Heart left ventricle (tissue), 16 donors: ENCODE measurements around the gene TEN1. TPM values are rescaled to one million over a fixed set of nuclear protein-coding genes. Genes with fewer than 3 reads are reported as not detected.

ENCODE experiments used
- ATAC-seq, 4 donors: fragments of 200-7000 bp; cut with Tn5 transposase; one replicate each; pipeline ENCODE4 v1.9.1; 2020 to 2022; ENCODE audit warnings: moderate library complexity in 4 of 4, mild to moderate bottlenecking in 3 of 4, moderate number of reproducible peaks in 1 of 4
- DNase-seq, 5 donors: peaks; one replicate each; pipeline ENCODE4 v3.0.0-alpha.2; 2020
- H3K27ac ChIP-seq, 12 donors: fragments of 200-600 bp; sonication (generic) in 4 of 12; one replicate each; pipeline versions ENCODE4 v1.5.0 to v1.8.0; 2016 to 2022; ENCODE audit warnings: mild to moderate bottlenecking in 2 of 12
- H3K27me3 ChIP-seq, 9 donors: fragments of 200-600 bp; sonication (generic) in 2 of 9; one replicate each; pipeline versions ENCODE4 v1.5.1 to v1.8.0; 2016 to 2022; ENCODE audit warnings: mild to moderate bottlenecking in 3 of 9
- H3K36me3 ChIP-seq, 9 donors: fragments of 200-600 bp; sonication (generic) in 2 of 9; one replicate each; pipeline versions ENCODE4 v1.5.0 to v1.8.0; 2018 to 2022; ENCODE audit warnings: mild to moderate bottlenecking in 2 of 9
- H3K4me1 ChIP-seq, 12 donors: fragments of 200-600 bp; sonication (generic) in 4 of 12; one replicate each; pipeline versions ENCODE4 v1.5.0 to v1.8.0; 2016 to 2022; ENCODE audit warnings: mild to moderate bottlenecking in 3 of 12
- H3K4me3 ChIP-seq, 12 donors: fragments of 200-600 bp; sonication (generic) in 4 of 12; one replicate each; pipeline versions ENCODE4 v1.5.0 to v1.8.0; 2017 to 2022; ENCODE audit warnings: mild to moderate bottlenecking in 9 of 12, moderate library complexity in 4 of 12
- H3K9me3 ChIP-seq, 12 donors: fragments of 200-600 bp; sonication (generic) in 4 of 12; one replicate each; pipeline versions ENCODE4 v1.5.0 to v1.8.0; 2016 to 2022; ENCODE audit warnings: mild to moderate bottlenecking in 1 of 12
- POLR2A ChIP-seq, 2 donors: fragments of 450-650 bp; IDR thresholded peaks; one replicate each; pipeline ENCODE4 v1.6.1; 2017; ENCODE audit warnings: antibody characterized with exemption in 2 of 2, mild to moderate bottlenecking in 2 of 2, moderate library complexity in 2 of 2
- WGBS, 4 donors: extraction: QIAGEN DNeasy Blood & Tissue Kit in 2 of 4; methylation state at CpG; one replicate each; pipeline versions ENCODE4 v1.1.5 to v1.1.7; 2013 to 2018; 5-methylcytosine and 5-hydroxymethylcytosine counted together
- intact Hi-C, 10 donors: fragments of 100-400 bp; cut with DNase I; formaldehyde crosslinking; loops; one replicate each; pipeline versions ENCODE4 v1.11.1 to v1.14.2; 2022
- polyA plus RNA-seq, 2 donors: library from polyadenylated mRNA; stranded (reverse); fragments of 200-250 nt; gene quantifications; one replicate each; pipeline ENCODE4 v1.2.3, GENCODE V29; 2013
- total RNA-seq, 9 donors: library from RNA; depleted of rRNA in 2 of 9; stranded (reverse); fragments of >200 nt in 2 of 9; fragmentation: NEBNext Ultra II Directional in 3 of 9; extraction: Animal tissue kit (Norgen Biotek cat#: 25700) in 3 of 9; gene quantifications; one replicate each; pipeline versions ENCODE4 v1.1.0 to v1.2.4, GENCODE V29; 2016 to 2023
- TF ChIP-seq, protein P1 (sequence below), 12 donors: fragments of 200-600 bp; sonication (generic) in 4 of 12; IDR thresholded peaks; one replicate each; pipeline versions ENCODE4 v1.5.0 to v1.8.0; 2018 to 2022; ENCODE audit warnings: antibody characterized with exemption in 12 of 12, mild to moderate bottlenecking in 5 of 12
- donor health status: ischemic (EF 13 %, LVEDD 7.1; RV severe dilation, severe dysfunction).
- donor health status: healthy with polysubstance abuse.
- donor health status: DM: no; HTN: yes; CAD: no.
- donor health status: DM: no; HTN: no; CAD: no.
- donor health status: ischemic (EF 25% LVEDD 6.9; RV normal size, moderate dysfunction).
- donor health status: ischemic (EF 25% LVEDD 5.7; RV mildly dilated, moderate dysfunction).
- donor health status: healthy.
- donor health status: DM: yes; HTN: yes; CAD: no.
- donor health status: ischemic (EF 35%, LVEDD 5.7; RV mildly dilated, moderate dysfunction).
- donor health status: nonischemic (EF 11% LVEDD 7.7; RV severe dilation, severe dysfunction).
- donor health status: DM: yes; HTN: yes; CAD: no.
- donor health status: PGD.
- donor health status: ischemic (EF 29% LVEDD 5.4; RV normal size, mild dysfunction).
- donor health status: nonischemic (EF 23%, LVEDD 6.1; RV moderate dilation, normal function).

The TEN1 gene
- total and polyA plus RNA-seq, 11 donors = 3.3 to 22.1 (median 8.7) TPM

DNA sequence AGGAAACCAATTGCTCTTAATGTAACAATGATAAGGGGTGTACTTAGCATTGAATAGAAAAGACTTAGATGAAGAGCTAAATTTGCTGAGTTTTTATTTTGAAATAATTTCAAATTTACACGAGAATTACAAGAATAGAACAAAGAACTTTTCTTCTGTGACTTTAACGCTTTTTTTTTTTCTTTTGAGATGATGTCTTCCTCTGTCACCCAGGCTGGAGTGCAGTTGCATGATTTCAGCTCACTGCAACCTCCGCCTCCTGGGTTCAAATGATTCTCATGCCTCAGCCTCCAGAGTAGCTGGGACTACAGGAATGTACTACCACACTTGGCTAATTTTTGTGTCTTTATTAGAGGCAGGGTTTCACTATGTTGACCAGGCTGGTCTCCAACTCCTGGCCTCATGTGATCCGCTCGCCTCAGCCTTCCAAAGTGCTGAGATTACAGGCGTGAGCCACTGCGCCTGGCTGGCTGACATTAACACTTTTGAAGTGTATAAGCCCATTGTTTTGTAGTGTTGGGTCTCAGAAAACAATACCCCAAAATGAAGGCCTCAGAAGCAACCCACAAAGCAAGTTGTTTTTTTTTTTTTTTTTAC, 2.1 kb downstream of the TEN1 start:
- whole genome bisulfite sequencing, 4 donors = 82 to 91% (median 85%) methylated on average over 7 of the region's 7 CpGs
- Histone ChIP-seq H3K27me3 (no peaks in the 10 kb centered on the region), H3K36me3 (peaks cover 0 to 8% (median under 1%) of the 10 kb centered on the region in 9 donors), H3K9me3 (no peaks in the 10 kb centered on the region), H3K27ac (peak overlapping the region in 5 of 12 donors; percentile 96 to 100 (median 97)), H3K4me3 (no peak overlapping the region), H3K4me1 (peaks cover 0 to 52% (median 29%) of the 10 kb centered on the region in 12 donors)
- intact Hi-C loops = no loop called here
- ATAC-seq (no peak), DNase-seq (no peak)
- TF ChIP-seq POLR2A (IDR thresholded peaks at IDR 0.05) = no peak
- TF ChIP-seq, protein P1, sequence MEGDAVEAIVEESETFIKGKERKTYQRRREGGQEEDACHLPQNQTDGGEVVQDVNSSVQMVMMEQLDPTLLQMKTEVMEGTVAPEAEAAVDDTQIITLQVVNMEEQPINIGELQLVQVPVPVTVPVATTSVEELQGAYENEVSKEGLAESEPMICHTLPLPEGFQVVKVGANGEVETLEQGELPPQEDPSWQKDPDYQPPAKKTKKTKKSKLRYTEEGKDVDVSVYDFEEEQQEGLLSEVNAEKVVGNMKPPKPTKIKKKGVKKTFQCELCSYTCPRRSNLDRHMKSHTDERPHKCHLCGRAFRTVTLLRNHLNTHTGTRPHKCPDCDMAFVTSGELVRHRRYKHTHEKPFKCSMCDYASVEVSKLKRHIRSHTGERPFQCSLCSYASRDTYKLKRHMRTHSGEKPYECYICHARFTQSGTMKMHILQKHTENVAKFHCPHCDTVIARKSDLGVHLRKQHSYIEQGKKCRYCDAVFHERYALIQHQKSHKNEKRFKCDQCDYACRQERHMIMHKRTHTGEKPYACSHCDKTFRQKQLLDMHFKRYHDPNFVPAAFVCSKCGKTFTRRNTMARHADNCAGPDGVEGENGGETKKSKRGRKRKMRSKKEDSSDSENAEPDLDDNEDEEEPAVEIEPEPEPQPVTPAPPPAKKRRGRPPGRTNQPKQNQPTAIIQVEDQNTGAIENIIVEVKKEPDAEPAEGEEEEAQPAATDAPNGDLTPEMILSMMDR (IDR thresholded peaks at IDR 0.05) = no peak

GRCh38 chr17:75983501-75984181, 4.6 kb downstream of the TEN1 start:
- Histone ChIP-seq H3K4me1 (peaks cover 0 to 29% (median 11%) of the 10 kb centered on the region in 12 donors), H3K4me3 (no peak overlapping the region), H3K27ac (no peak overlapping the region), H3K36me3 (peaks cover 0 to 5% (median 0%) of the 10 kb centered on the region in 9 donors), H3K27me3 (no peaks in the 10 kb centered on the region), H3K9me3 (no peaks in the 10 kb centered on the region)
- DNase-seq (no peak), ATAC-seq (no peak)
- intact Hi-C loops = no loop called here
- WGBS, 4 donors = 71 to 82% (median 76%) methylated on average over 6 of the region's 6 CpGs
- no peak for TF ChIP-seq POLR2A (IDR thresholded peaks at IDR 0.05)
- TF ChIP-seq, protein P1 (IDR thresholded peaks at IDR 0.05) = no peak

DNA sequence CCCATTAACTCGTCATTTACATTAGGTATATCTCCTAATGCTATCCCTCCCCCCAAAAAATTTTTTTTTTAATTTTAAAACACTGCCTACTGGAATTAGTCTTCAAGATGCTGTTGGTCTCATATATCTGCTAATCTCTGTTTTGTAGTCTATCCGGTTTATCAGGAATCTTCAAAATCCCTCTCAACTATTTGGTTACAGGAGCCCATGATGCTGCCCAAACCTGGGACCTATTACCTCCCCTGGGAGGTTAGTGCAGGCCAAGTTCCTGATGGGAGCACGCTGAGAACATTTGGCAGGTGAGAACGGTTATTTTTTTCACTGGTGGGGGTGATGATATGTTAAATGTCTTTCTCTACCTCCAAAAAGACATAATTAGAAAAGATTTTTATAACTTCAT, 6.9 kb downstream of the TEN1 start:
- H3K36me3 ChIP-seq = peaks cover 0 to 9% (median 0%) of the 10 kb centered on the region in 9 donors
- TF ChIP-seq, protein P1 (IDR thresholded peaks at IDR 0.05) = no peak
- no peak for TF ChIP-seq POLR2A (IDR thresholded peaks at IDR 0.05)
- peaks cover 0 to 17% (median 0%) of the 10 kb centered on the region in 12 donors for H3K4me1 ChIP-seq
- H3K9me3 ChIP-seq = no peaks in the 10 kb centered on the region
- DNase-seq (no peak), ATAC-seq (no peak)
- no peaks in the 10 kb centered on the region for H3K27me3 ChIP-seq
- intact Hi-C loops = no loop called here
- no peak overlapping the region for H3K27ac ChIP-seq
- 91 to 95% (median 93%) methylated on average over 4 of the region's 4 CpGs for WGBS, 4 donors
- no peak overlapping the region for H3K4me3 ChIP-seq

GRCh38 chr17:75987041-75987440, 8.0 kb downstream of the TEN1 start:
- Histone ChIP-seq H3K36me3 (peaks cover 0 to 15% (median 9%) of the 10 kb centered on the region in 9 donors), H3K27me3 (no peaks in the 10 kb centered on the region), H3K27ac (no peak overlapping the region), H3K4me1 (peaks cover 0 to 15% (median 0%) of the 10 kb centered on the region in 12 donors), H3K9me3 (no peaks in the 10 kb centered on the region), H3K4me3 (no peak overlapping the region)
- ATAC-seq = no peak
- intact Hi-C loops = no loop called here
- DNase-seq = no peak
- WGBS, 4 donors = 81 to 89% (median 86%) methylated on average over 3 to 4 of the region's 4 CpGs
- TF ChIP-seq, protein P1 (IDR thresholded peaks at IDR 0.05) = no peak
- no peak for TF ChIP-seq POLR2A (IDR thresholded peaks at IDR 0.05)
